IMR-90 (cell line): Measurements from ENCODE around the gene ISCA1.

Experiments
- CEBPB ChIP-seq: IDR thresholded peaks from 2 replicates; pipeline ENCODE4 v1.6.1; 2012; ENCODE audit warnings: low read depth, low read length, improper control_type of control experiment
- FOS ChIP-seq: fragments of 150-350 bp; IDR thresholded peaks from 2 replicates; pipeline ENCODE4 v1.6.1; 2016; ENCODE audit warnings: low read depth, low read length
- NFE2L2 ChIP-seq: fragments of 150-350 bp; IDR thresholded peaks from 2 replicates; pipeline ENCODE4 v1.6.1; 2016; ENCODE audit warnings: low read depth, mild to moderate bottlenecking, low read length
- POLR2A ChIP-seq: IDR thresholded peaks from 2 replicates; pipeline ENCODE4 v1.6.1; 2012; ENCODE audit warnings: mild to moderate bottlenecking, low read depth, low read length
- RAD21 ChIP-seq: IDR thresholded peaks from 2 replicates; pipeline ENCODE4 v1.6.1; 2012; ENCODE audit warnings: low read length, improper control_type of control experiment
- SMC3 ChIP-seq: fragments of 150-350 bp; IDR thresholded peaks from 2 replicates; pipeline ENCODE4 v1.6.1; 2016; ENCODE audit warnings: low read depth, mild to moderate bottlenecking, antibody characterized with exemption, low read length, moderate library complexity
- TF ChIP-seq, protein P1 (sequence below): conservative IDR thresholded peaks from 2 replicates; pipeline ENCODE4 v1.5.1; 2012; ENCODE audit warnings: mild to moderate bottlenecking, low read depth, low read length, improper control_type of control experiment
- TF ChIP-seq, protein P2 (sequence below): fragments of 150-350 bp; IDR thresholded peaks from 2 replicates; pipeline ENCODE4 v1.6.1; 2017; ENCODE audit warnings: mild to moderate bottlenecking, antibody characterized with exemption, low read length, low read depth
- TF ChIP-seq, protein P3 (sequence below): fragments of 150-350 bp; IDR thresholded peaks from 2 replicates; pipeline ENCODE4 v1.6.1; 2016; ENCODE audit warnings: low read depth, mild to moderate bottlenecking, low read length, moderate library complexity, borderline replicate concordance

DNA sequence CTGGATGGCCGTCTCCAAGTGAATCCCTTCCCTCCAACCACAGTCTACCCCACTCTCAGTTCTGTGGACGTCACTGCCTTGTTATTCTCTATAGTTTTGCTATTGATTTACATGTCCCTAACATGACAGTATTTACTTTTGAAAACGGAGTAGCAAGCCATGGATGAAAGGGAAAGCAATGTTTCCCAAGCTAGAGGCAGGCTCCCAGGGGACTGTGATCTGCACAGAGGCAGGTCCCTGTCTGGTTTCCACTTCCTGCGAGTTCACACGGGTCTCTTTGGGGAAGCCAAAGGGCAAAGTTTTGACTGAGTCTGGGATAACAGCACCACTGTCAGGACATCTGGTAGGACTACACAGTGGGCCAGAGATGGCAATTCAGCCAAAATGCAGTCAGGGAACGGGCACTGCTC is 35.6 kb downstream of the ISCA1 start:
- TF ChIP-seq SMC3 (no peak), POLR2A (no peak), FOS (no peak), RAD21 (no peak), CEBPB (no peak), NFE2L2 (no peak)
- TF ChIP-seq, protein P1, sequence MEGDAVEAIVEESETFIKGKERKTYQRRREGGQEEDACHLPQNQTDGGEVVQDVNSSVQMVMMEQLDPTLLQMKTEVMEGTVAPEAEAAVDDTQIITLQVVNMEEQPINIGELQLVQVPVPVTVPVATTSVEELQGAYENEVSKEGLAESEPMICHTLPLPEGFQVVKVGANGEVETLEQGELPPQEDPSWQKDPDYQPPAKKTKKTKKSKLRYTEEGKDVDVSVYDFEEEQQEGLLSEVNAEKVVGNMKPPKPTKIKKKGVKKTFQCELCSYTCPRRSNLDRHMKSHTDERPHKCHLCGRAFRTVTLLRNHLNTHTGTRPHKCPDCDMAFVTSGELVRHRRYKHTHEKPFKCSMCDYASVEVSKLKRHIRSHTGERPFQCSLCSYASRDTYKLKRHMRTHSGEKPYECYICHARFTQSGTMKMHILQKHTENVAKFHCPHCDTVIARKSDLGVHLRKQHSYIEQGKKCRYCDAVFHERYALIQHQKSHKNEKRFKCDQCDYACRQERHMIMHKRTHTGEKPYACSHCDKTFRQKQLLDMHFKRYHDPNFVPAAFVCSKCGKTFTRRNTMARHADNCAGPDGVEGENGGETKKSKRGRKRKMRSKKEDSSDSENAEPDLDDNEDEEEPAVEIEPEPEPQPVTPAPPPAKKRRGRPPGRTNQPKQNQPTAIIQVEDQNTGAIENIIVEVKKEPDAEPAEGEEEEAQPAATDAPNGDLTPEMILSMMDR = no peak
- TF ChIP-seq, protein P2, sequence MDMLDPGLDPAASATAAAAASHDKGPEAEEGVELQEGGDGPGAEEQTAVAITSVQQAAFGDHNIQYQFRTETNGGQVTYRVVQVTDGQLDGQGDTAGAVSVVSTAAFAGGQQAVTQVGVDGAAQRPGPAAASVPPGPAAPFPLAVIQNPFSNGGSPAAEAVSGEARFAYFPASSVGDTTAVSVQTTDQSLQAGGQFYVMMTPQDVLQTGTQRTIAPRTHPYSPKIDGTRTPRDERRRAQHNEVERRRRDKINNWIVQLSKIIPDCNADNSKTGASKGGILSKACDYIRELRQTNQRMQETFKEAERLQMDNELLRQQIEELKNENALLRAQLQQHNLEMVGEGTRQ = no peak
- TF ChIP-seq, protein P3, sequence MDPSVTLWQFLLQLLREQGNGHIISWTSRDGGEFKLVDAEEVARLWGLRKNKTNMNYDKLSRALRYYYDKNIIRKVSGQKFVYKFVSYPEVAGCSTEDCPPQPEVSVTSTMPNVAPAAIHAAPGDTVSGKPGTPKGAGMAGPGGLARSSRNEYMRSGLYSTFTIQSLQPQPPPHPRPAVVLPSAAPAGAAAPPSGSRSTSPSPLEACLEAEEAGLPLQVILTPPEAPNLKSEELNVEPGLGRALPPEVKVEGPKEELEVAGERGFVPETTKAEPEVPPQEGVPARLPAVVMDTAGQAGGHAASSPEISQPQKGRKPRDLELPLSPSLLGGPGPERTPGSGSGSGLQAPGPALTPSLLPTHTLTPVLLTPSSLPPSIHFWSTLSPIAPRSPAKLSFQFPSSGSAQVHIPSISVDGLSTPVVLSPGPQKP = no peak
